ENCODE data around the gene PTER. TPM values are rescaled to one million over a fixed set of nuclear protein-coding genes. Genes with fewer than 3 reads are reported as not detected.

The PTER gene
- total and polyA plus RNA-seq, 9 of the 15 experiments (the other 6 are each of a cell fraction or from before 2014, with no cell fraction given): 15.5 to 42.1 (median 28.6) TPM

- DNase-seq (ENCODE audit: extremely low read depth in 1 of 4, low spot score in 3 of 4): no peak
- Histone ChIP-seq H3K27ac (ENCODE audit: extremely low read depth, low read depth, low read length) (no peak overlapping the region), H3K4me1 (replicated peaks in 1 of 2; ENCODE audit: control insufficient read depth in 2 of 2, insufficient read depth in 2 of 2, low read length in 2 of 2) (no peaks in the 10 kb centered on the region), H3K4me3 (no peak overlapping the region), H3K9me3 (replicated peaks; ENCODE audit: control insufficient read depth, insufficient read depth, low read depth, low read length) (no peaks in the 10 kb centered on the region), H4K20me1 (replicated peaks; ENCODE audit: control insufficient read depth, insufficient read depth, low read length) (no peaks in the 10 kb centered on the region), H3K27me3 (ENCODE audit: control insufficient read depth in 2 of 2, insufficient read depth in 2 of 2, low read length in 2 of 2) (no peaks in the 10 kb centered on the region), H3K4me2 (ENCODE audit: insufficient read depth, low read length) (no peak overlapping the region), H3K36me3 (ENCODE audit: control insufficient read depth, insufficient read depth, low read length) (no peaks in the 10 kb centered on the region), H3K9me1 (ENCODE audit: control insufficient read depth, insufficient read depth, low read length) (no peaks in the 10 kb centered on the region), H3K9ac (ENCODE audit: insufficient read depth in 1 of 2, low read depth in 2 of 2, low read length in 2 of 2) (no peak overlapping the region), H2AFZ (ENCODE audit: low read depth, low read length) (no peak overlapping the region), H3K79me2 (ENCODE audit: control insufficient read depth, insufficient read depth, low read length) (no peaks in the 10 kb centered on the region)
- intact Hi-C loops (cut with micrococcal nuclease) (no loop called here), in situ Hi-C loops (cut with MboI) (no loop called here)
- 79% methylated on average over 4 of the region's 4 CpGs for WGBS (ENCODE audit: insufficient coverage, low coverage, missing lambda C conversion rate)
- ATAC-seq: no peak
- no peak for FAIRE-seq
- ChIA-PET CTCF (ENCODE audit: low intra/inter-chr PET ratio) (no interaction called here), POLR2A (no interaction called here)
- TF ChIP-seq YY1 (IDR thresholded peaks at IDR 0.05; ENCODE audit: borderline replicate concordance in 1 of 3, control insufficient read depth in 1 of 3, extremely low read depth in 1 of 3, insufficient read depth in 3 of 3, insufficient read length in 1 of 3, insufficient replicate concordance in 2 of 3, low read depth in 1 of 3, low read length in 2 of 3) (no peak), LARP7 (IDR thresholded peaks at IDR 0.05) (no peak), CHD2 (IDR thresholded peaks at IDR 0.05; ENCODE audit: low read depth, low read length) (no peak), ZNF398 (CRISPR knock-in tag; IDR thresholded peaks at IDR 0.05) (no peak), ZBTB8A (IDR thresholded peaks at IDR 0.05; ENCODE audit: partially characterized antibody) (no peak), ZNF780A (CRISPR knock-in tag; IDR thresholded peaks at IDR 0.05) (no peak), ZNF696 (CRISPR knock-in tag; conservative IDR thresholded peaks at IDR 0.05) (no peak), ZNF586 (CRISPR knock-in tag; conservative IDR thresholded peaks at IDR 0.05) (no peak), ATF4 (CRISPR knock-in tag; IDR thresholded peaks at IDR 0.05) (no peak), RB1 (IDR thresholded peaks at IDR 0.05; ENCODE audit: low read depth) (no peak)
- BruUV-seq (replicated peaks): no TSS peak
Measured at GRCh38 chr10:16497911-16498310, 61.1 kb downstream of the PTER start.

Measured in K562 (cell line).